Skeletal muscle satellite cell (primary cell): ENCODE data around the gene EXOC6B.

ENCODE experiments used
- H3K27me3 ChIP-seq: 2 replicates; pipeline ENCODE4 v1.7.0; 2013; ENCODE audit warnings: low read length; ENCODE audit not compliant: control insufficient read depth, insufficient read depth
- H3K36me3 ChIP-seq: 2 replicates; pipeline ENCODE4 v1.7.0; 2013; ENCODE audit warnings: mild to moderate bottlenecking, control low read depth, low read length; ENCODE audit not compliant: insufficient read depth
- H3K4me1 ChIP-seq: 2 replicates; pipeline ENCODE4 v1.7.0; 2013; ENCODE audit warnings: low read length; ENCODE audit not compliant: control insufficient read depth, insufficient read depth
- H3K4me2 ChIP-seq: 2 replicates; pipeline ENCODE4 v1.7.0; 2013; ENCODE audit warnings: mild to moderate bottlenecking, low read length
- H3K4me3 ChIP-seq: 2 replicates; pipeline ENCODE4 v1.7.0; 2013; ENCODE audit warnings: low read length
- H3K9ac ChIP-seq: 2 replicates; pipeline ENCODE4 v1.7.0; 2013; ENCODE audit warnings: mild to moderate bottlenecking, low read depth, low read length, moderate library complexity
- H3K9me3 ChIP-seq: replicated peaks from 2 replicates; pipeline ENCODE4 v1.7.0; 2013; ENCODE audit warnings: mild to moderate bottlenecking, control low read depth, low read length

The EXOC6B gene

DNA sequence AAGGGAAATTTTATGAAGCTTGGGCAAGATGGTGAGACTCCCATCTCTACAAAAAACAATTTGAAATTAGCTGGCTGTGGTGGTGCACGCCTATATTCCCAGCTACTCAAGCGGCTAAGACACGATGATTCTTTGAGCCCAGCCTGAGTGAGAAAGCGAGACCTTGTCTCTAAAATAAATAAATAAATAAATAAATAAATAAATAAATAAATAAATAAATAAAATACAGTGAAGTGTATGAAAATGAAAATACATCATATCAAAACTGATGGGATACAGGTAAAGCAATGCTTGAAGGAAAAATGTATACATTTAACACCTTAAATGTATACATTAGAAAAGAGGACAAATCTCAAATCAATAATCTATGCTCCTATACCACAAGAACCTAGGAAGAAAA lies 15.7 kb downstream of the EXOC6B start:
- no peaks in the 10 kb centered on the region for H3K9me3 ChIP-seq
- no peak overlapping the region for H3K4me3 ChIP-seq
- H3K4me2 ChIP-seq, result no peak overlapping the region
- H3K4me1 ChIP-seq, result peaks cover 9% of the 10 kb centered on the region
- H3K36me3 ChIP-seq, result no peaks in the 10 kb centered on the region
- no peak overlapping the region for H3K9ac ChIP-seq
- H3K27me3 ChIP-seq, result no peaks in the 10 kb centered on the region

DNA sequence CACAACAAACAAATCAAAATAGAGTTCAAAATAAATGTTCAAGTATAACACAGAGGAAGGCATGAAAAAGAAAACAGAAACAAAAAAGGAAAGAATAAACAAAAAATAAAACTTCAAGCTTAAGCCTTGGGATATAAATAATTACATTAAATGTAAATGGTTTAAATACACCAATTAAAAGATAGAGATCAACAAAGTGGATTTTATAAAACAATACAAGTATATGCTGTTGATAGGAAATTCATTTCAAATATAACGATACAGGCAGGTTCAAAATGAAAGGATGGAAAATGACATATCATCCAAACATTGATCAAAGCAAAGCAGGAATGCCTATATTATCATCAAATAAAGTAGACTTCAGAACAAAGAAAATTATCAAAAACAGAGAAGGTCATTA lies 16.7 kb downstream of the EXOC6B start:
- H3K36me3 ChIP-seq, result no peaks in the 10 kb centered on the region
- H3K4me3 ChIP-seq, result no peak overlapping the region
- H3K9ac ChIP-seq, result no peak overlapping the region
- H3K4me2 ChIP-seq, result no peak overlapping the region
- peaks cover 5% of the 10 kb centered on the region for H3K4me1 ChIP-seq
- no peaks in the 10 kb centered on the region for H3K9me3 ChIP-seq
- H3K27me3 ChIP-seq, result no peaks in the 10 kb centered on the region

DNA sequence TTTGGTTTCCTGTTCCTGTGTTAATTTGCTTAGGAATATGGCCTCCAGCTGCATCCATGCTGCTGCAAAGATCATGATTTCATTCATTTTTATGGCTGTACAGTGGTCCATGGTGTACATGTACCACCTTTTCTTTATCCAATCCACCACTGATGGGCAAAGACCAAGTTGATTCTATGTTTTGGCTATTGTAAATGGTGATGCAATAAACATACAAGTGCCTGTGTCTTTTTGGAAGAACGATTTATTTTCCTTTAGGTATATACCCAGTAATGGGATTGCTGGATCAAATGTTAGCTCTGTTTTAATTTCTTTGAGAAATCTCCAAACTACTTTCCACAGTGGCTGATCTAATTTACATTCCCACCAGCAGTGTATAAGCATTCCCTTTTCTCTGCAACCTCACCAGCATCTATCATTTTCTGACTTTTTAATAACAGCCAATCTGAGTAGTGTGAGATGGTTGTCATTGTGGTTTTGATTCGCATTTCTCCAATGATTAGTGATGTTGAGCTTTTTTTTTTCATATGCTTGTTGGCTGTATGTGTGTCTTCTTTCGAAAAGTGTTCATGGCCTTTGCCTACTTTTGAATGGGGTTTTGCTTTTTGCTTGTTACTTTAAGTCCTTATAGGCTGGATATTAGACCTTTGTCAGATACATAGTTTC lies 19.4 kb downstream of the EXOC6B start:
- no peak overlapping the region for H3K9ac ChIP-seq
- H3K27me3 ChIP-seq, result no peaks in the 10 kb centered on the region
- no peaks in the 10 kb centered on the region for H3K36me3 ChIP-seq
- H3K9me3 ChIP-seq, result no peaks in the 10 kb centered on the region
- no peak overlapping the region for H3K4me2 ChIP-seq
- H3K4me1 ChIP-seq, result no peaks in the 10 kb centered on the region
- H3K4me3 ChIP-seq, result no peak overlapping the region

- no peaks in the 10 kb centered on the region for H3K4me1 ChIP-seq
- no peak overlapping the region for H3K9ac ChIP-seq
- H3K36me3 ChIP-seq, result no peaks in the 10 kb centered on the region
- H3K4me3 ChIP-seq, result no peak overlapping the region
- H3K9me3 ChIP-seq, result no peaks in the 10 kb centered on the region
- no peak overlapping the region for H3K4me2 ChIP-seq
- H3K27me3 ChIP-seq, result no peaks in the 10 kb centered on the region
Observed at GRCh38 chr2:72803626-72804320, 22.1 kb downstream of the EXOC6B start.

DNA sequence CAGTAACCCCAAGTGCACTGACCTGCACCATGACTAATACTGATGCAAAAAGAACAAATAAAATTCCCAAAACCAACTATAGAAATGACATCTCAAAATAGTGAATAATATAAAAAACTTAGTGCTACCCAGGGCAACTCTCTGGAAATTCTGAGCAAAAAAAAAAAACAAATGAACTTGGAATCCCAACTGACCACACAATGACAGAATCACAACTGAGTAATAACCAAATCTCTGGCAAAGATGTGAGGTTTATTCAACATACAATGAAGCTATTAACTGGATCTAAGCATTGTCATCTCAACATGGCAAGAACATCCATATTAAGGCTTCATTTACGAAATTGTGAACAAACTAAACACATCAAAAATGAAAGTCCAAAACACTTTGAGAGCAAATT lies 22.7 kb downstream of the EXOC6B start:
- H3K36me3 ChIP-seq, result no peaks in the 10 kb centered on the region
- H3K9ac ChIP-seq, result no peak overlapping the region
- no peaks in the 10 kb centered on the region for H3K9me3 ChIP-seq
- no peak overlapping the region for H3K4me2 ChIP-seq
- no peaks in the 10 kb centered on the region for H3K27me3 ChIP-seq
- no peaks in the 10 kb centered on the region for H3K4me1 ChIP-seq
- H3K4me3 ChIP-seq, result no peak overlapping the region

GRCh38 chr2:72800492-72800891 lies 25.3 kb downstream of the EXOC6B start:
- no peaks in the 10 kb centered on the region for H3K4me1 ChIP-seq
- H3K4me3 ChIP-seq, result no peak overlapping the region
- H3K9me3 ChIP-seq, result no peaks in the 10 kb centered on the region

DNA sequence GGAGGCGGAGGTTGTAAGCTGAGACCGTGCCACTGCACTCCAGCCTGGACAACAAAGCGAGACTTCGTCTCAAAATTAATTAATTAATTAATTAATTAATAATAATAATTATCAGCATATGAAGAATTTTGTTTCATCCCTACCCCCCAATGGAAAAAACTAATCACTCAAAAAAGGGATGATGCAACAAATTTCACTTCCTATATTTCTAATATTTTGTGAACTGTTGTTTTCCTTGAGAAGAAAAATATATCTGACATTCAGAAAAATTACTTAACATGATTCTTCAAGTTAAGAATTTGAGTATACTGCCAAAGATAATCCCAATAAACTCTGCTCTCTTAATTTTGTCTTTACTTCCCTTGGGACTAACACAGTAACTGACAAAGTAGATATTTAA lies 28.1 kb downstream of the EXOC6B start:
- H3K4me2 ChIP-seq, result no peak overlapping the region
- H3K9me3 ChIP-seq, result no peaks in the 10 kb centered on the region
- H3K9ac ChIP-seq, result no peak overlapping the region
- H3K36me3 ChIP-seq, result no peaks in the 10 kb centered on the region
- H3K4me1 ChIP-seq, result peaks cover 16% of the 10 kb centered on the region
- H3K4me3 ChIP-seq, result no peak overlapping the region
- no peaks in the 10 kb centered on the region for H3K27me3 ChIP-seq

More at GRCh38 chr2:72800492-72800891, 25.3 kb downstream of the EXOC6B start:
- no peaks in the 10 kb centered on the region for H3K27me3 ChIP-seq
- H3K9ac ChIP-seq, result no peak overlapping the region
- no peaks in the 10 kb centered on the region for H3K36me3 ChIP-seq
- no peak overlapping the region for H3K4me2 ChIP-seq

DNA sequence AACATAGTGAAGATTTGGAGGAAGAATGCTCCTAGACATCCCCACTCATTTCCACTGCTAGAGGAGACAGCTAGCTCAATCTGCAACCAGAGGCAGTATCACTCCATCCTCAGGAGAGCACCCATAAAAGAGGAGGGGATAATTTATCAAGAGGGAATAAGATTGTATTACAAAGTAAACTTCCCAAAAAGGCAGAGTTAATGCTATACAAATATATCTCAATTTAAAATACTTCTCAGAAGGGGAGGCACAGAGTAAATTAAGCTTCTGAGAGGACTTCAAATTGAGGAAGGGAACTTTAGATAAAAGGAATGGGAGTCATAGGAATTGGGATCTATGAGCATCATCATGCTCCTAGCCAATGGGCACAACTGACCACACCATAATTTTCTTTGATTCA lies 29.1 kb downstream of the EXOC6B start:
- Histone ChIP-seq H3K4me1 (peaks cover 16% of the 10 kb centered on the region), H3K4me2 (no peak overlapping the region)

GRCh38 chr2:72794572-72794971 lies 31.3 kb downstream of the EXOC6B start:
- Histone ChIP-seq H3K9ac (no peak overlapping the region), H3K36me3 (no peaks in the 10 kb centered on the region), H3K4me2 (peak overlapping the region; percentile 19), H3K4me3 (no peak overlapping the region), H3K9me3 (no peaks in the 10 kb centered on the region), H3K4me1 (peaks cover 16% of the 10 kb centered on the region), H3K27me3 (no peaks in the 10 kb centered on the region)

More for the DNA sequence above, 29.1 kb downstream of the EXOC6B start:
- Histone ChIP-seq H3K4me3 (no peak overlapping the region), H3K36me3 (no peaks in the 10 kb centered on the region), H3K27me3 (no peaks in the 10 kb centered on the region), H3K9me3 (no peaks in the 10 kb centered on the region), H3K9ac (no peak overlapping the region)

GRCh38 chr2:72793798-72794440 lies 31.9 kb downstream of the EXOC6B start:
- Histone ChIP-seq H3K9ac (no peak overlapping the region), H3K4me2 (peak overlapping the region; percentile 33), H3K36me3 (no peaks in the 10 kb centered on the region), H3K27me3 (no peaks in the 10 kb centered on the region), H3K9me3 (no peaks in the 10 kb centered on the region), H3K4me3 (no peak overlapping the region), H3K4me1 (peaks cover 23% of the 10 kb centered on the region)

DNA sequence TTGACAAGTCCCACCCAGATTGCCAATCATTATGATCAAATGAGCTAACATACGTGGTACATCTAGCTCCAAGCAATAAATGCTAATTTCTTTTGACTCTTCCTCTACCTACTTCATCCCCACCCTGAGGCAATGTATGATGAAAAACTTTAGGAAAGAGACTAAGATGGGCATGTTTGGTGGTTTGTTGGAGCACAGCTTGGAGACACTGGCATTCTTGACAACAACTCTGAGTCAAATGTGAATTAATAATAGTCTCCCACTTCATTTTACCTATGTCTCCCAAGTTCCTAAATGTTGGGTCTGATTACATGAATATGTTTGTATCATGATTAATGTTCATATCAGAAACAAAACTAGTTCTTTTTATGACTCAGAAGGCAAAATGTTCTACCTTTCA lies 36.6 kb downstream of the EXOC6B start:
- no peaks in the 10 kb centered on the region for H3K9me3 ChIP-seq
- H3K27me3 ChIP-seq, result no peaks in the 10 kb centered on the region
- no peaks in the 10 kb centered on the region for H3K36me3 ChIP-seq
- H3K4me3 ChIP-seq, result no peak overlapping the region
- H3K9ac ChIP-seq, result no peak overlapping the region
- peaks cover 19% of the 10 kb centered on the region for H3K4me1 ChIP-seq
- no peak overlapping the region for H3K4me2 ChIP-seq
